ENCODE data around the gene CHIT1.
A peak's percentile ranks its signal among the peaks of the same experiment; 100 is the strongest.

CHIT1 gene

DNA sequence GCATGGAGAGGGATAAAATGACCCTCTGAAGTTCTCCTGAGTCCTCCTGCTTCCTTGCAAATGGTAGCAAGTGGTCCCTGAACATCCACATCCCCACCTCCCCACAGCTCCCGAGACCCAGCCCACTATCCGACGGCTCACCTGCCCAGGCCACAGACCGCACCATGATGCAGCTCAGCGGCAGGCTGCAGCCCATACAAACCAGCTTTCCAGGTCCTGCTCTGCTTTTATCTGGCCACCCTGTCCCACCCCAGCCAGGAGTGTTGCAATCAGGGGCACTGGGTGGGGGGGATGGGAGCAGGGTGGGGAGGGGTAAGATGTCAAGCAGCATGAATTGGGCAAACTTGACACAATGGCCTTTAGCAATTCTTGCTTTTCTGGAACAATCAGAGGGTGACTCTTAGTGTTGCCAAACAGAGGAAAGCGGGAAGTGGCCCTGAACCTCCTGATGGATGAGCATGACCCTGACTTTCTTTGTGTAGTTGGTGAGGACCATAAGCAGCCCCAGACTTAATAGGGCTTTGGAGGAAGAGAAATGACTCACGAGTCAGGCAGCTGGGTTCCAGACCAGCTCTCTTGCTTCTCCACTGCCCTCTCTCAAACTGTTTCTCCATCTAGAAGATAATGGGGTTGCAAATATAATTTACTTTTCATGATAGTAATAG is at the start of gene CHIT1:
Gene CHIT1, minus strand, starts transcription at position 203 of the 665 bp plus-strand sequence. Its CDS starts 37 bp downstream, at position 166.
- Histone ChIP-seq H3K27ac (ENCODE audit: low read depth, low read length) (no peak within 1 kb of the TSS), H3K79me2 (ENCODE audit: control insufficient read depth, insufficient read depth, low read length, unreplicated experiment) (no peaks in the 10 kb centered on the region), H2AFZ (ENCODE audit: low read length, unreplicated experiment) (no peak within 1 kb of the TSS), H3K4me3 (ENCODE audit: low read depth, low read length) (no peak within 1 kb of the TSS), H3K36me3 (ENCODE audit: insufficient read depth, low read length) (no peaks in the 10 kb centered on the region), H3K27me3 (ENCODE audit: insufficient read depth, low read length) (peaks cover 88% of the 10 kb centered on the region), H3K4me1 (ENCODE audit: control insufficient read depth, insufficient read depth, low read length, unreplicated experiment) (no peaks in the 10 kb centered on the region)

DNA sequence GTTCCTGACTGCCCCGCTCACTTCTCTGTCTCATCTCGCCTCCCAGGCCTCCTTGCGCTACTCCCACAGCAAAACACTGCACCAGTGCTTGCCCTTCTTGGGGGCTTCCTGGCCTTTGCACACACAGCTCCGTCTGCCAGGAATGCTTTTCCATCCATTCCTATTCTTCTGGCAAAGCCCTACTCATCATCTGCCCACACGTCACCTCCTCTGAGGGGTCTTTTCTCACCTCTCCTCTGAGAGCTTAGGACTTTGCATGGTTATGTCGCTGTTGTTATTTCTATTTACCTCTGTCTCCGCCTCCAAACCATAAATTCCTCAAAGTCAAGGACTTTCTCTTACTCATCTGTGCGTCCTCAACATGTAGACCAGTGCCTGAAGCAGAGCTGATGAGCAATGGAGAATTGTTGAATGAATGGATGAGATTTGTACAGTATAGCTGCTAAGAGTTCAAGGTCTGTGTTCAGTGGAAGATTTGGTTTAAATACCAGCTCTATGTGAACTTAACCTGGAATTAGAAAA is 49.5 kb upstream of the CHIT1 start:
- Histone ChIP-seq H3K79me2 (ENCODE audit: control insufficient read depth, insufficient read depth, low read length, unreplicated experiment) (no peaks in the 10 kb centered on the region), H3K4me1 (ENCODE audit: control insufficient read depth, insufficient read depth, low read length, unreplicated experiment) (peaks cover 12% of the 10 kb centered on the region), H3K4me3 (ENCODE audit: low read depth, low read length) (peak overlapping the region; percentile 61; the same call in 1 of the 2 replicates), H2AFZ (ENCODE audit: low read length, unreplicated experiment) (peak overlapping the region; percentile 84), H3K27me3 (ENCODE audit: insufficient read depth, low read length) (no peaks in the 10 kb centered on the region), H3K27ac (ENCODE audit: low read depth, low read length) (peak overlapping the region; percentile 40; the same call in 1 of the 2 replicates), H3K36me3 (ENCODE audit: insufficient read depth, low read length) (no peaks in the 10 kb centered on the region)

DNA sequence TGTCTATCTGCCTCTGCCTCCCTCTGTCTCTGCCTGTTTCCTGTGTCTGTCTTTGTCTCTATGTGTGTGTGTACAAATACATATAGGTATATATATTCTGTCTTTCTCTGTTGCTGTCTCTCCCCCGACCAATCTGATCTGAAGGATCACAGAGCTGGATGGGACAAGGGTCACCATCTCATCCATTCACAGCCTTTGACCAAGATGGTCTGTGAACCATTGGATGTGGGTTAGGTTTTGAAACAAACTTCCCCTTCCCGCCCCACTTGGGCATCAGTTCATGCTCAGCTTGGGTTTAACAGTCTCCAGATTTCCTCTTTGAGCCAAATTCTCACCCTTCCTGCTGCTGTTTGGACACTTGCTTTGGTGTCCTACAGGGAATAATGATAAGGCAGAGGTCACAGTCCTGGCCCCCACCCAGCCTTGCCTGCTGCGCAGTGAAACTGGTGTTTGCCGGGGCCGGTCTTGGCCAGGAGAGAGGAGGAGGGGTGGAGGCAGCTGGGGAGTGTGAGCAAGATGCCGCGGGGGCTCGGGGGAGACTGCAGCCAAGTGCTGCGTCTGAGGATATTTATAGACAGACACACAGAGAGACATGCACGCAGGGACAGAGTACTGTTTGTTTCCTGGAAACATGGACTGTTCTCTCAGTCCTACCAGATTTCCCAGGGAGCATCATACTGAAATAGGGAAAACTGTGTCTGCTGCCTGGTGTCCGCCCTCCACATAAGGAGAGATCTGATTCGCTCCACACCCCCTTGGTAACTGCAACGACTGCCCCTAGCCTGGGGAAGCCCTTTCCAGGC is 48.8 kb upstream of the CHIT1 start:
- peak overlapping the region; percentile 84 for H2AFZ ChIP-seq (ENCODE audit: low read length, unreplicated experiment)
- H3K4me1 ChIP-seq (ENCODE audit: control insufficient read depth, insufficient read depth, low read length, unreplicated experiment): peaks cover 12% of the 10 kb centered on the region
- no peaks in the 10 kb centered on the region for H3K36me3 ChIP-seq (ENCODE audit: insufficient read depth, low read length)
- peak overlapping the region; percentile 40; the same call in 1 of the 2 replicates for H3K27ac ChIP-seq (ENCODE audit: low read depth, low read length)
- H3K79me2 ChIP-seq (ENCODE audit: control insufficient read depth, insufficient read depth, low read length, unreplicated experiment): no peaks in the 10 kb centered on the region
- peak overlapping the region; percentile 61 for H3K4me3 ChIP-seq (ENCODE audit: low read depth, low read length)
- no peaks in the 10 kb centered on the region for H3K27me3 ChIP-seq (ENCODE audit: insufficient read depth, low read length)

DNA sequence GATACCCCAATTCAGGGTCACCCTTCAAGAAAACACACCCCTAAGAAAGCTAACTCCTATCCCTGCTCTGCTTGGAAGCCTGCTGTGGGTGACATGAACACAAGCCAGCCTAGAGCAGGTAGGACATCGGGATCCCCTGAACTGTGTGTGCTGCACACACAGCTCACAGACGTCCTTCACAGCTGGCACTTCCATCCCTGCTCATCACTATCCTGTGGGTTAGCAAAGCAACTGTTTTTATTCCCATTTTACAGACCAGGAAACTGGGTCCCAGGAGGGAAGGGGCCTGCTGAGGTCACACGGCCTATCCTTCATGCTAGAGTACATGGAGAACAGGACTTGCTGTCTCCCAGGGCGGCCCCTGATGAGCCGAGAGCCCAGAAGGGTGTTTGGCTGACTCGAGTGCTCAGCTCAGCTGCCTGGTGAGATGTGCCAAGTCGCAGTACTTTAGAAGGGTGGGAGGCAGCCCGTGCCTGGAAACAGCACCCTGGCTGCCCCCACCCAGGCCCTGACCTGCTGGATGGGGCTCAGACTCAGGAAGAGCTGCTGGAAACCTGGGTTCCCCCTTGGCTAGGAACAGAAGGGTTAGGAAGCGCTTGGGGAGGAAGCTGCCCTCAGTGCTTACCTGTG is 47.6 kb upstream of the CHIT1 start:
- H3K4me3 ChIP-seq (ENCODE audit: low read depth, low read length): no peak overlapping the region
- H3K79me2 ChIP-seq (ENCODE audit: control insufficient read depth, insufficient read depth, low read length, unreplicated experiment): no peaks in the 10 kb centered on the region
- no peak overlapping the region for H3K27ac ChIP-seq (ENCODE audit: low read depth, low read length)
- H2AFZ ChIP-seq (ENCODE audit: low read length, unreplicated experiment): no peak overlapping the region
- no peaks in the 10 kb centered on the region for H3K36me3 ChIP-seq (ENCODE audit: insufficient read depth, low read length)
- peaks cover 12% of the 10 kb centered on the region for H3K4me1 ChIP-seq (ENCODE audit: control insufficient read depth, insufficient read depth, low read length, unreplicated experiment)
- no peaks in the 10 kb centered on the region for H3K27me3 ChIP-seq (ENCODE audit: insufficient read depth, low read length)

DNA sequence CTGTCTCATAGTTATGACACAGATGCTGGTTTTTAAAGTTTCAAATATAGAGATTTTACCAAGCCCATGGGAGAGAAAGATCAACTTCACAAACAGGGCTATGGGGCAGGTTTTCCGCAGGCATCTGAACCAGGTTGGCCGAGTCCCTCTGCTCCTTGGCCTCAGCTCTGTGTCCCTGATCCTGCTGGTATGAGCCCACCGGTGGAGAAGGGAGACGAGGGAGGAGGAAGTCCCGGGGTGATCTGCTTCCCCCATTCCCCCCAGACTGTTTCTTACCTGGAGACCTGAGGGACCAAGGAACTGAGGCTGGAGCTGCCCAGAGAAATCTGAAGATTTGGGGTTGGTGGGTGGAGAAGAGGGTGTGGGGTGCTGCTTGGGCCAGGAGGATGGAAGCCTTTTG is 46.9 kb upstream of the CHIT1 start:
- H3K27ac ChIP-seq (ENCODE audit: low read depth, low read length): no peak overlapping the region
- peaks cover 12% of the 10 kb centered on the region for H3K4me1 ChIP-seq (ENCODE audit: control insufficient read depth, insufficient read depth, low read length, unreplicated experiment)
- no peaks in the 10 kb centered on the region for H3K79me2 ChIP-seq (ENCODE audit: control insufficient read depth, insufficient read depth, low read length, unreplicated experiment)
- H2AFZ ChIP-seq (ENCODE audit: low read length, unreplicated experiment): no peak overlapping the region
- no peak overlapping the region for H3K4me3 ChIP-seq (ENCODE audit: low read depth, low read length)
- no peaks in the 10 kb centered on the region for H3K27me3 ChIP-seq (ENCODE audit: insufficient read depth, low read length)
- no peaks in the 10 kb centered on the region for H3K36me3 ChIP-seq (ENCODE audit: insufficient read depth, low read length)

DNA sequence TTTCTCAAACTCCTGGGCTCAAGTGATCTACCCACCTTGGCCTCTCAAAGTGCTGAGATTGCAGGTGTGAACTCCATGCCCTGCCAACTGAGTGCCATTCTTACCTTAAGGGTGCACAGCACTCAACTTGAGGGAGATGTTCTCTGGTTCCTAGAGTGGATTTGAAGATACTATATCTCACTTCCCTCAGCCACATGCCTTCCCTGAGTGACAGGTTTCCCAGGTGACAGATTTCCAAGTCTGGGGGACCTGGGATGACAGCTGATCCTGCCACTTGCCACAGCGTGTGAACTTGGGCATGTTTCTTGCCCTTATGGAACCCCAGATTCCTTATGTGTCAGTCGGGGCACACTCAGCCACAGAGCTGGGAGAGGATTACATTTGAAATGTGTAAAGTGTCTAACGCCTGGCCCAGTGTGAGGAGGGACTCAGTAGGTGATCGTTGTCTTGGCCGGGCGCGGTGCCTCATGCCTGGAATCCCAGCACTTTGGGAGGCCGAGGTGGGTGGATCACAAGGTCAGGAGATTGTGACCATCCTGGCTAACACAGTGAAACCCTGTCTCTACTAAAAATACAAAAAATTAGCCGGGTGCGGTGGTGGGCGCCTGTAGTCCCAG is 46.3 kb upstream of the CHIT1 start:
- Histone ChIP-seq H3K4me1 (ENCODE audit: control insufficient read depth, insufficient read depth, low read length, unreplicated experiment) (peaks cover 12% of the 10 kb centered on the region), H3K27me3 (ENCODE audit: insufficient read depth, low read length) (no peaks in the 10 kb centered on the region), H3K27ac (ENCODE audit: low read depth, low read length) (no peak overlapping the region)

DNA sequence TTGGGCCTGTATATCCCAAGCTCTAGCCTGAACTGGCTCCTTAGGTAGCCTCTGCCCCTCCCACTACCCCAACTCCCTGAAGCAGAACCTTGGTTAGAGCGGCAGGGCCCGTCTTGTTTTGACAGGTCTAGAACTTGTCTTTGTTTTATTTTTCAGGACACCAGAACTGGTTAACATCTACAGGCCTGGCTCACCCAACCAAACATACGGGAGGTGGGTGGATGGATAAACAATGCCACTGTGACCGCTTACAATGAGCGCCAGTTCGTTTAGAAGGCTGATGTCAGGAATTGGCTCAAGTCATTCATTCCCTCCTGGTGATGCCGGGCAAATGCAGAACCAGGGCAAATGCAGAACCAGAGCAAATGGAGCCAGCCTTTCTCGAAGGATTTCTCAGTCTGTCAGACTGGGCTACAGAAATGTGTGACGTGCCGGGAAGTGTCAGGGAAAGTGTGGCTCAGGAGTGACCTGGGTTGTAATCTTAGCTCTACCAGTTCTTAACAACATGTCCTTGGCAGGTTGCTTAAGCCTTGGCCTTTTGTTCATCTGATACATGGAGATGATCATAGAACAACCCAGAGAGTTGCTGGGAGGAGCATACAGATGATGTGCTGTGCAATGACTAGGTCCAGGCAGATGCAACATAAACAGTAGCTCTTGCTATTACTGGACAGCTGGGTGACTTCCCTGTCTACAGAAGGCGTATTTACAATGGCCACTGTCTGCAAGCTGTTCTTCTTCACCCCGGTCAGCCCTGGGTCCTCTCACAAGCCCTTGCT is 45.3 kb upstream of the CHIT1 start:
- Histone ChIP-seq H3K36me3 (ENCODE audit: insufficient read depth, low read length) (no peaks in the 10 kb centered on the region), H3K27me3 (ENCODE audit: insufficient read depth, low read length) (no peaks in the 10 kb centered on the region), H3K27ac (ENCODE audit: low read depth, low read length) (no peak overlapping the region), H3K4me1 (ENCODE audit: control insufficient read depth, insufficient read depth, low read length, unreplicated experiment) (peaks cover 12% of the 10 kb centered on the region), H3K79me2 (ENCODE audit: control insufficient read depth, insufficient read depth, low read length, unreplicated experiment) (no peaks in the 10 kb centered on the region), H3K4me3 (ENCODE audit: low read depth, low read length) (no peak overlapping the region), H2AFZ (ENCODE audit: low read length, unreplicated experiment) (no peak overlapping the region)

More for the DNA sequence above, 46.3 kb upstream of the CHIT1 start:
- H3K79me2 ChIP-seq (ENCODE audit: control insufficient read depth, insufficient read depth, low read length, unreplicated experiment): no peaks in the 10 kb centered on the region
- H3K4me3 ChIP-seq (ENCODE audit: low read depth, low read length): no peak overlapping the region
- H2AFZ ChIP-seq (ENCODE audit: low read length, unreplicated experiment): no peak overlapping the region
- no peaks in the 10 kb centered on the region for H3K36me3 ChIP-seq (ENCODE audit: insufficient read depth, low read length)

DNA sequence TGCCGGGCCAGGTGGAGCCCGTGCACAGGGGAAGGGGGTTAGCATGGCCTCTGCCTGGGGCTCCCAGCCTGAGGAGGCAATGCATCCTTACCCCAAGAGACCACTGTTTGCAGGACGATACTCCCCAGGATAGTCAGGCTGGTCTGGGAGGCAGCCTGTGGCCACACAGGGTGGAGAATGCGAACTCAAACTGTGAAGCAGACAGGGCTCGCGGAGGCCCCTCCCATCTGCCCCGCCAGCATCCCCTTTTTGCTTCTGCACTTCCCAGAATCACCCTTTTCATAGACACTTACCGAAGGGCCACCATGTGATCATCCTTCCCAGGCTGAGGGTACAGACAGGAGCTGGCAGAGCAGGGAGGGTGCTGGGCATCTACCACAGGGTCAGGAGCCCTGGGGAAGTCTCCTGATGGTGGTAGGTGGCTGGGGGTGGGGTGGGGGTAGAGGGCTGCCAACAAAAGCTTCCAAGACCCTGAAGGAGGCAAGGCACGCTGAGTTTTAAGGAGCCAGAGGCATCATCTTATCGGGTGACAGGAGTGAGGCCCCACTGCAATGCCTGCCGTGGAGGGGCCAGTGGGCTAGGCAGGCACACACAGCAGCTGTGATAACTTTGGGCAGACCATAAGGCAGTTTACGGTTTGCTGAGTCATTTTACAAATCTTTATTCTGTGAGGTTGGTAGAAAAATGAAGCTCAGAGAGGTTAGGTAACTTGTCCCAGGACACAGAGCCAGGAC is 44.6 kb upstream of the CHIT1 start:
- Histone ChIP-seq H3K27me3 (ENCODE audit: insufficient read depth, low read length) (no peaks in the 10 kb centered on the region), H3K4me3 (ENCODE audit: low read depth, low read length) (no peak overlapping the region), H3K27ac (ENCODE audit: low read depth, low read length) (no peak overlapping the region), H3K4me1 (ENCODE audit: control insufficient read depth, insufficient read depth, low read length, unreplicated experiment) (peaks cover 12% of the 10 kb centered on the region), H3K36me3 (ENCODE audit: insufficient read depth, low read length) (no peaks in the 10 kb centered on the region), H2AFZ (ENCODE audit: low read length, unreplicated experiment) (no peak overlapping the region), H3K79me2 (ENCODE audit: control insufficient read depth, insufficient read depth, low read length, unreplicated experiment) (no peaks in the 10 kb centered on the region)

DNA sequence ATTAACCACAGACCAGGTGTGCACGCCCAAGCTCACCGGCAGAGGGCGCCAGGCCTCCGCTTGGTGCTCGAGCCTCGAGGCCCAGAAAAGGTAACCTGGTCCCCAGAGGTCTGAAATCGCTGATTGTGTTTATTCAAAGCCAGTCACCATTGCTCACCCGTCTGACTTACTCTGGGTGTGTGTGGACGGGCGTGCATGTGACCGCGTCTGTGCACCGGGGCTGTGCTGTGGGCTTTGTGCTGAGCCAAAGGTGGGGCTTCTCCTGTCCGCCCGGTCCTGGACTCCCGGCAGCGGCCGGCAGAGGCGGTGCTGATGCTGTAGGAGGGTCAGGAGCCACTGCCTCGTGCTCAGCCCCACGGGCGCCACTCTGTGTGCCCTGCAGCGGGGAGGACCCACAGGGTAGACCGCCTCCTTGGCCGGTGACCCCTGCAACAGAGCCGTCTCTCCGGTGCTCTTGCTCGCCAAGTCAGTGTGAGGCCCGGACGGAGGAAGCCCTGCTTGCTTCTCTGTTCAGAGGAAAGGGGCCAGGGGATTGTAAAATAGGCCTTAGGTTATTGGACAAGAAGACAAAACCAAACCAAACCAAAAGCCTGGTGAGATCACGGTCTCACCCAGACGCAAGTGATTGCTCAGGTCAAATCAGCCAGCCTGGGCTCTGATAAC is 43.9 kb upstream of the CHIT1 start:
- Histone ChIP-seq H3K27me3 (ENCODE audit: insufficient read depth, low read length) (no peaks in the 10 kb centered on the region), H3K27ac (ENCODE audit: low read depth, low read length) (no peak overlapping the region), H3K79me2 (ENCODE audit: control insufficient read depth, insufficient read depth, low read length, unreplicated experiment) (no peaks in the 10 kb centered on the region), H2AFZ (ENCODE audit: low read length, unreplicated experiment) (peak overlapping the region; percentile 44), H3K4me3 (ENCODE audit: low read depth, low read length) (0 out of 2 replicates have a peak overlapping the region, but pooled peaks have one; percentile 39), H3K4me1 (ENCODE audit: control insufficient read depth, insufficient read depth, low read length, unreplicated experiment) (peaks cover 5% of the 10 kb centered on the region), H3K36me3 (ENCODE audit: insufficient read depth, low read length) (no peaks in the 10 kb centered on the region)
